HepG2 (cell line): ENCODE results near the gene EMC1. TPM values are rescaled to one million over a fixed set of nuclear protein-coding genes. Genes with fewer than 3 reads are reported as not detected.

Source experiments
- CBX2 ChIP-seq, 2 experiments: fragments of 200-600 bp in 1 of 2; sonication (generic); formaldehyde crosslinking in 1 of 2; IDR thresholded peaks; 2 replicates each; pipeline versions ENCODE4 v1.7.0 to v1.8.1; 2018 to 2022; ENCODE audit warnings: low read depth in 2 of 2, low read length in 1 of 2, mild to moderate bottlenecking in 1 of 2, missing genetic modification reagents in 1 of 2
- CENPT ChIP-seq: sonication (generic); formaldehyde crosslinking; IDR thresholded peaks from 2 replicates; pipeline ENCODE4 v1.8.0; 2022; ENCODE audit warnings: low read depth, mild to moderate bottlenecking, moderate library complexity, missing genetic modification reagents
- ELF4 ChIP-seq: sonication (generic); formaldehyde crosslinking; IDR thresholded peaks from 2 replicates; pipeline ENCODE4 v1.5.0; 2020; ENCODE audit warnings: missing genetic modification reagents, mild to moderate bottlenecking, moderate library complexity, borderline replicate concordance
- FIP1L1 ChIP-seq: fragments of 200-400 bp; formaldehyde crosslinking; IDR thresholded peaks from 2 replicates; pipeline ENCODE4 v1.6.1; 2018; ENCODE audit warnings: low read depth, mild to moderate bottlenecking, low read length, moderate library complexity, borderline replicate concordance; ENCODE audit not compliant: insufficient read depth
- IRX3 ChIP-seq: sonication (generic); formaldehyde crosslinking; IDR thresholded peaks from 2 replicates; pipeline ENCODE4 v1.8.1; 2023; ENCODE audit warnings: mild to moderate bottlenecking, low read depth, missing genetic modification reagents, borderline replicate concordance
- KLF12 ChIP-seq: sonication (generic); formaldehyde crosslinking; IDR thresholded peaks from 2 replicates; pipeline ENCODE4 v1.4.0; 2020; ENCODE audit warnings: missing genetic modification reagents, borderline replicate concordance
- KLF6 ChIP-seq: IDR thresholded peaks from 2 replicates; pipeline ENCODE4 v1.8.0; 2016; ENCODE audit warnings: missing biosample characterization, missing genetic modification reagents
- LRRFIP1 ChIP-seq: sonication (generic); formaldehyde crosslinking; conservative IDR thresholded peaks from 2 replicates; pipeline ENCODE4 v1.4.0; 2020; ENCODE audit warnings: missing genetic modification reagents
- NONO ChIP-seq, 2 experiments: fragments of 450-650 bp in 1 of 2; sonication (generic) in 1 of 2; formaldehyde crosslinking in 1 of 2; IDR thresholded peaks in 1 of 2; conservative IDR thresholded peaks in 1 of 2; 2 replicates each; pipeline versions ENCODE4 v1.6.1 to v1.8.0; 2017 to 2022; ENCODE audit warnings: mild to moderate bottlenecking in 1 of 2, missing genetic modification reagents in 1 of 2, moderate library complexity in 1 of 2
- PRPF4 ChIP-seq: fragments of 200-400 bp; formaldehyde crosslinking; IDR thresholded peaks from 2 replicates; pipeline ENCODE4 v1.6.1; 2016; ENCODE audit warnings: low read length, low read depth; ENCODE audit not compliant: poor library complexity, severe bottlenecking
- RAD21 ChIP-seq: fragments of 450-650 bp; formaldehyde crosslinking; IDR thresholded peaks from 2 replicates; pipeline ENCODE4 v1.5.0; 2020; ENCODE audit warnings: mild to moderate bottlenecking
- RELA ChIP-seq: sonication (generic); formaldehyde crosslinking; IDR thresholded peaks from 2 replicates; pipeline ENCODE4 v1.4.0; 2020; ENCODE audit warnings: missing genetic modification reagents
- TCF12 ChIP-seq, 2 experiments: fragments of 450-650 bp in 1 of 2; sonication (generic) in 1 of 2; formaldehyde crosslinking in 1 of 2; IDR thresholded peaks; 2 replicates each; pipeline versions ENCODE4 v1.6.1 to v1.8.0; 2017 to 2022; ENCODE audit warnings: antibody characterized with exemption in 1 of 2, mild to moderate bottlenecking in 1 of 2, missing genetic modification reagents in 1 of 2, moderate library complexity in 1 of 2
- ZNF484 ChIP-seq: sonication (generic); formaldehyde crosslinking; IDR thresholded peaks from 2 replicates; pipeline ENCODE4 v1.5.1; 2020; ENCODE audit warnings: mild to moderate bottlenecking, low read depth, missing genetic modification reagents, borderline replicate concordance
- ZNF709 ChIP-seq: sonication (generic); formaldehyde crosslinking; IDR thresholded peaks from 2 replicates; pipeline ENCODE4 v1.5.0; 2020; ENCODE audit warnings: mild to moderate bottlenecking, missing genetic modification reagents
- ZSCAN22 ChIP-seq: sonication (generic); formaldehyde crosslinking; IDR thresholded peaks from 2 replicates; pipeline ENCODE4 v1.4.0; 2020; ENCODE audit warnings: mild to moderate bottlenecking, missing genetic modification reagents
- polyA plus RNA-seq, 8 experiments: library from polyadenylated mRNA; depleted of rRNA in 3 of 8; stranded (reverse) in 7 of 8; unstranded in 1 of 8; fragments of >200 nt; fragmentation: Illumina TruSeq in 4 of 8; extraction: Trizol in 4 of 8; gene quantifications; 2 replicates each; pipeline versions ENCODE4 v1.2.1 to v1.2.3, GENCODE V29; 2011 to 2016; ENCODE audit warnings: low read depth in 4 of 8, missing spikeins in 1 of 8, mixed read lengths in 1 of 8; ENCODE audit not compliant: insufficient read depth in 1 of 8
- total RNA-seq, 5 experiments: library from RNA; depleted of rRNA; stranded (reverse); fragments of >200 nt; fragmentation: Illumina TruSeq; extraction: Trizol; gene quantifications; 2 replicates each; pipeline ENCODE4 v1.2.3, GENCODE V29; 2016; ENCODE audit warnings: low read depth in 1 of 5
- TF ChIP-seq, protein P1 (sequence below): sonication (generic); formaldehyde crosslinking; IDR thresholded peaks from 2 replicates; pipeline ENCODE4 v1.4.0; 2020; ENCODE audit warnings: mild to moderate bottlenecking, missing genetic modification reagents
- TF ChIP-seq, protein P2 (sequence below): sonication (generic); formaldehyde crosslinking; IDR thresholded peaks from 2 replicates; pipeline ENCODE4 v1.4.0; 2020; ENCODE audit warnings: mild to moderate bottlenecking, missing genetic modification reagents, borderline replicate concordance

The EMC1 gene
- total and polyA plus RNA-seq, 2 of the 13 experiments (the other 11 are each of a cell fraction or from before 2014, with no cell fraction given) = 38.0 to 61.3 TPM

DNA sequence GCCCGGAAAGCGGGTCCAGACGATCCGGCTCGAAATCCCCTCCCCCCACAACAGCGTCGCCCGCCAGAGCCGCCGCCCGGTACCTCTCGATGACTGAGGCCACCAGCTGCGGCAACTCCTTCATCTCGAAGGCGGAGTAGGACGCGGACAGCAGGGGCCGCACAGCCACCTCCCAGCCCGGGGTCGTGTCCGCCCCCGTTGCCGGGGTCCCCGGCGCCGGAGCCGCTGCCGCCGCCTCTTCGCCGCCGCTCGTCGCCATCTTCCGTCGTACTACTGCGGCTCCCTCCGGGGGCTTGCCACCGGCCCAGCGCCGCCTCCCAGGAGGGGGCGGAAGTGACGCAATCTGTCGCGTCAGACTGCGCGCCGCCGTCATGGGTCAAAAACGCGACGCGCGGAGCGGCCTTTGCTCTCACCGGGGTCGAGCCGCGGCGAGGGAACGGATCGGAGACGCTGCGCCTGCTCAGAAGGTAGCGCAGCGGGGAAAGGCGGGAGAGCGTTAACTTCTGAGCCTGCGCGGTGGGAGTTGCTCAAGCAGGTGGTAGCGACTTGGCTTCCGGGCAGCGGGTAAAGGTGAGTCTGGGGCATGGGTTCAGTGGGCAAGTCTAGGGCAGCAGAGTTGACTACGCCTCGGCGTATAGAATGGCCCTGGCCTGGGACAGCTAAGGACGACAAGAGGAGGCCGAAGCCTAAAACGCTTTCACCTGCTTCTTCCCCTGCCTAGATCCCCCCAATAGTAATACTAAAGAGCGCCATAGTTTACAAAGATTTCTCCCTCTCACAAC lies 41.1 kb downstream of the EMC1 start, which contains the start of gene UBR4 (continued):
- TF ChIP-seq CBX2 (IDR thresholded peaks at IDR 0.05; ENCODE audit: low read depth, low read length) (no peak), CBX2 (CRISPR knock-in tag; IDR thresholded peaks at IDR 0.05; ENCODE audit: low read depth) (no peak), ZSCAN22 (CRISPR knock-in tag) (no peak), CENPT (CRISPR knock-in tag) (0 out of 2 replicates have a peak, but pooled peaks have one; percentile 75), PRPF4 (no peak), NONO (IDR thresholded peaks at IDR 0.05) (no peak), NONO (CRISPR knock-in tag; conservative IDR thresholded peaks at IDR 0.05) (peak; percentile 96), ZNF709 (peak; percentile 51; the same call in 1 of the 2 replicates), RAD21 (peak; percentile 56), TCF12 (IDR thresholded peaks at IDR 0.05) (no peak), TCF12 (CRISPR knock-in tag; IDR thresholded peaks at IDR 0.05) (peak; percentile 61; the same call in 1 of the 2 replicates), ELF4 (CRISPR knock-in tag) (peak; percentile 40; the same call in 1 of the 2 replicates), IRX3 (CRISPR knock-in tag) (no peak), KLF12 (CRISPR knock-in tag) (peak; percentile 88), FIP1L1 (no peak), LRRFIP1 (no peak), KLF6 (CRISPR knock-in tag) (peak; percentile 77; the same call in 1 of the 2 replicates), ZNF484 (CRISPR knock-in tag) (no peak), RELA (CRISPR knock-in tag) (0 out of 2 replicates have a peak, but pooled peaks have one; percentile 18)
- TF ChIP-seq, protein P1, sequence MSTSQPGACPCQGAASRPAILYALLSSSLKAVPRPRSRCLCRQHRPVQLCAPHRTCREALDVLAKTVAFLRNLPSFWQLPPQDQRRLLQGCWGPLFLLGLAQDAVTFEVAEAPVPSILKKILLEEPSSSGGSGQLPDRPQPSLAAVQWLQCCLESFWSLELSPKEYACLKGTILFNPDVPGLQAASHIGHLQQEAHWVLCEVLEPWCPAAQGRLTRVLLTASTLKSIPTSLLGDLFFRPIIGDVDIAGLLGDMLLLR = peak; percentile 36
- TF ChIP-seq, protein P2, sequence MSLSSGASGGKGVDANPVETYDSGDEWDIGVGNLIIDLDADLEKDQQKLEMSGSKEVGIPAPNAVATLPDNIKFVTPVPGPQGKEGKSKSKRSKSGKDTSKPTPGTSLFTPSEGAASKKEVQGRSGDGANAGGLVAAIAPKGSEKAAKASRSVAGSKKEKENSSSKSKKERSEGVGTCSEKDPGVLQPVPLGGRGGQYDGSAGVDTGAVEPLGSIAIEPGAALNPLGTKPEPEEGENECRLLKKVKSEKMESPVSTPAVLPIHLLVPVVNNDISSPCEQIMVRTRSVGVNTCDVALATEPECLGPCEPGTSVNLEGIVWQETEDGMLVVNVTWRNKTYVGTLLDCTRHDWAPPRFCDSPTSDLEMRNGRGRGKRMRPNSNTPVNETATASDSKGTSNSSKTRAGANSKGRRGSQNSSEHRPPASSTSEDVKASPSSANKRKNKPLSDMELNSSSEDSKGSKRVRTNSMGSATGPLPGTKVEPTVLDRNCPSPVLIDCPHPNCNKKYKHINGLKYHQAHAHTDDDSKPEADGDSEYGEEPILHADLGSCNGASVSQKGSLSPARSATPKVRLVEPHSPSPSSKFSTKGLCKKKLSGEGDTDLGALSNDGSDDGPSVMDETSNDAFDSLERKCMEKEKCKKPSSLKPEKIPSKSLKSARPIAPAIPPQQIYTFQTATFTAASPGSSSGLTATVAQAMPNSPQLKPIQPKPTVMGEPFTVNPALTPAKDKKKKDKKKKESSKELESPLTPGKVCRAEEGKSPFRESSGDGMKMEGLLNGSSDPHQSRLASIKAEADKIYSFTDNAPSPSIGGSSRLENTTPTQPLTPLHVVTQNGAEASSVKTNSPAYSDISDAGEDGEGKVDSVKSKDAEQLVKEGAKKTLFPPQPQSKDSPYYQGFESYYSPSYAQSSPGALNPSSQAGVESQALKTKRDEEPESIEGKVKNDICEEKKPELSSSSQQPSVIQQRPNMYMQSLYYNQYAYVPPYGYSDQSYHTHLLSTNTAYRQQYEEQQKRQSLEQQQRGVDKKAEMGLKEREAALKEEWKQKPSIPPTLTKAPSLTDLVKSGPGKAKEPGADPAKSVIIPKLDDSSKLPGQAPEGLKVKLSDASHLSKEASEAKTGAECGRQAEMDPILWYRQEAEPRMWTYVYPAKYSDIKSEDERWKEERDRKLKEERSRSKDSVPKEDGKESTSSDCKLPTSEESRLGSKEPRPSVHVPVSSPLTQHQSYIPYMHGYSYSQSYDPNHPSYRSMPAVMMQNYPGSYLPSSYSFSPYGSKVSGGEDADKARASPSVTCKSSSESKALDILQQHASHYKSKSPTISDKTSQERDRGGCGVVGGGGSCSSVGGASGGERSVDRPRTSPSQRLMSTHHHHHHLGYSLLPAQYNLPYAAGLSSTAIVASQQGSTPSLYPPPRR = peak; percentile 59; the same call in 1 of the 2 replicates
